PFSK-1 (cell line): ENCODE data around the gene PRELID3B. TPM values are rescaled to one million over a fixed set of nuclear protein-coding genes. Genes with fewer than 3 reads are reported as not detected.

Experiments
- FOXP2 ChIP-seq: optimal IDR thresholded peaks from 2 replicates; pipeline ENCODE3; 2011; ENCODE audit warnings: borderline replicate concordance, control low read depth, inconsistent platforms; ENCODE audit not compliant: insufficient read depth; ENCODE audit errors: extremely low read length, extremely low read depth
- POLR2AphosphoS5 ChIP-seq: IDR thresholded peaks from 2 replicates; pipeline ENCODE4 v1.6.1; 2012; ENCODE audit warnings: low read depth, mild to moderate bottlenecking, control low read depth, low read length, moderate library complexity
- REST ChIP-seq, 2 experiments: IDR thresholded peaks; 2 replicates each; pipeline versions ENCODE4 v1.6.1 to v1.8.0; 2011 to 2012; ENCODE audit warnings: low read depth in 2 of 2, low read length in 2 of 2, control low read depth in 1 of 2, inconsistent platforms in 1 of 2, mild to moderate bottlenecking in 1 of 2, moderate library complexity in 1 of 2; ENCODE audit not compliant: insufficient read depth in 1 of 2
- SIN3A ChIP-seq: IDR thresholded peaks from 2 replicates; pipeline ENCODE4 v1.6.1; 2012; ENCODE audit warnings: mild to moderate bottlenecking, low read length, moderate library complexity, borderline replicate concordance; ENCODE audit not compliant: insufficient read depth
- TAF1 ChIP-seq: IDR thresholded peaks from 2 replicates; pipeline ENCODE4 v1.6.1; 2012; ENCODE audit warnings: low read length, control low read depth, borderline replicate concordance; ENCODE audit not compliant: insufficient read depth
- polyA plus RNA-seq: library from polyadenylated mRNA; unstranded; fragments of >200 nt; gene quantifications from one replicate; pipeline ENCODE4 v1.2.1, GENCODE V29; 2012; ENCODE audit warnings: low read depth, missing spikeins; ENCODE audit not compliant: insufficient read length

PRELID3B gene
- polyA plus RNA-seq = 200 TPM

GRCh38 chr20:59042151-59042795, at the start of gene PRELID3B:
Gene PRELID3B, minus strand, starts transcription at chr20:59042786. Its CDS starts 56 bp downstream, at chr20:59042730.
- TF ChIP-seq FOXP2 = peak; percentile 52
- TF ChIP-seq SIN3A = no peak; the same call in 1 of the 2 replicates

GRCh38 chr20:59087829-59088433, 45.3 kb upstream of the PRELID3B start:
- TF ChIP-seq TAF1 = no peak
- no peak for TF ChIP-seq FOXP2
- no peak for TF ChIP-seq POLR2AphosphoS5
- no peak for TF ChIP-seq SIN3A
- no peak for TF ChIP-seq REST (IDR thresholded peaks at IDR 0.05; ENCODE audit: insufficient read depth in 1 of 2, low read depth in 2 of 2, low read length in 2 of 2)

- TF ChIP-seq REST (IDR thresholded peaks at IDR 0.05; ENCODE audit: insufficient read depth in 1 of 2, low read depth in 2 of 2, low read length in 2 of 2) (no peak), SIN3A (no peak), FOXP2 (no peak), POLR2AphosphoS5 (no peak), TAF1 (no peak)
These were observed 44.3 kb upstream of the PRELID3B start for GRCh38 chr20:59086923-59087322.

GRCh38 chr20:59084041-59084850, 41.7 kb upstream of the PRELID3B start:
- TF ChIP-seq TAF1 (no peak), SIN3A (no peak), FOXP2 (no peak), REST (IDR thresholded peaks at IDR 0.05; ENCODE audit: insufficient read depth in 1 of 2, low read depth in 2 of 2, low read length in 2 of 2) (no peak), POLR2AphosphoS5 (no peak)

GRCh38 chr20:59082981-59083380, 40.4 kb upstream of the PRELID3B start:
- TF ChIP-seq REST (IDR thresholded peaks at IDR 0.05; ENCODE audit: insufficient read depth in 1 of 2, low read depth in 2 of 2, low read length in 2 of 2) = no peak
- TF ChIP-seq TAF1 = no peak
- TF ChIP-seq FOXP2 = no peak
- TF ChIP-seq POLR2AphosphoS5 = no peak
- TF ChIP-seq SIN3A = no peak
